Cardiac atrium fibroblast (primary cell): ENCODE results near the gene LAPTM4A. TPM values are rescaled to one million over a fixed set of nuclear protein-coding genes. Genes with fewer than 3 reads are reported as not detected.

Experiments used
- total RNA-seq: library from RNA; depleted of rRNA; stranded (reverse); fragments of >200 nt; gene quantifications from 2 replicates; pipeline ENCODE4 v1.2.3, GENCODE V29; 2015

Gene LAPTM4A
- 212 and 213 TPM in 2 replicates for total RNA-seq

DNA sequence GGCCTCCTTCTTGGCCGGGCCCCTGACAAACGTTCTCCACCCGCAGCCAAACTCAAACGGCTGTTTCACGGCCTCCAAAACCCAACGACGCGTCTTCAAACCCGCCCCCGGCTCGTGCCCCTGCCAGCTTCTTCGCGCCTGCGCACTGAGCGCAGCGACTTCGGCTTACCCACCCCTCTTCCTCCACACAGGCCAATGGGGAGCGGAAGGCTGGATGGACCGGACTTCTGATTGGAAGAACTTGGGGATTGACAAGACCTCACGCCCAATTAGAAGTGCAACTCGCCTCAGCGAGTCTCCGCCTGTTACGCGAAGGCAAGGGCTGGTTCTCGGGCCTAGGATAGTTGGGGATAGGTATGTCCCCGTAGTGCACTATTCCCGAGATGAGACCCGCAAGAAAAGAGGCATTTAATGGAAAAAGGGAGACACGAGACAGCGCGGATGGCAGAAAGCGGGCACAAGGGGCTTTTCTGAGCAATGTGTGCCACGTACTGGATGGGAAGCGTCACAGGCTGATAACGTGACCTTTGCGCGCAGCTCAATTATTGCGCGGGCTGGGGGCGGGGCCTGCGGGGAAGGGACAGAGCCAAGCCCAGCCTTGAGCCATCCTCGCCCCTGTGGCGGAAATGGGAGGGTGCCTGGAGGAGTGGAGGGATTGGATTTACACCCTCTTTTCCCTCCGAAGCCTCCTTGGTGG is at the start of gene LAPTM4A:
TSS of gene LAPTM4A (minus strand) at position 97 of the 697 bp plus-strand sequence. CDS start 108 bp downstream, outside the sequence.

DNA sequence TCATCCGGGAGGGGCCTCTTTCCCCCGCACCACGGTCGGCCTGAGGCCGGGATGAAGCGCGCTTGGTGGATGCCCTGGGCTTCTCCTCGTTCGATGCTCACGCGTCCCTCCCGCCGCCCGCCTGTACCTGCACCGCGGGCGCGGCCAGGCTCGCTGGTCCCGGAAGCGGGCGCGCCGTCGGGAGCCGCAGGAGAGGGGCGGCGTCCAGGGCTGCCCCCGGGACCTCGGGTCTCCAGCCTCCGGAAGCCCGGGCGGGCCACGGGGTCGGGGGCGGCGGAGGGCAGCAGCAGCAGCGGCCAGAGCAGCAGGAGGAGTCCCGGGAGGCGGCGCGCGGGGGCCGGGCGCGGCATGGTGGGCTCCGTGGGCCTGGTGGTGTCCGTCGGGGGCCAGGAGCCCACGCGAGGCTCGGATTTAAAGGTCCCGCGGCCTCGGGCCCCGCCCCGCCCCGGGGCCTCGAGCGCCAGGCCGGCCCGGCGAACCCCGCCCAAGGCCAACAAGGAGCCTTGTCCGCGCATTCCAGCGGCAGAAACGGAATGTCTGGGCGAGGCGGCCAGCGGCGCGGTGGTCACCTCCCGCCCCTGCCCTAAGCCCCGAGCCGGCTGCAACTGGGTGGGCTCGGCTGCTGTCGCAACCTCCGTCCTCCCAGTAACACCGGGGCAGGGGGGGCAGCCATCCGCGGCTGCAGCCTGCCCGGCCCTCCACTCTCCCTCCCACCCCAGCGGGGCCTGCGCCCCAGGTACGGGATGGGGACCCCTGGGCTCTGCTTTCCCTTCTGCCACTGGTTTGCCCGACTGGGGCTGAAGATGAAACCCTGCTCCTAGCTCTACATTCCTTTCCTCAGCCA is 38.9 kb downstream of the LAPTM4A start, which contains the start of gene MATN3:
TSS of gene MATN3 (minus strand) at position 387 of the 844 bp plus-strand sequence. CDS start at position 350, 37 bp downstream.

DNA sequence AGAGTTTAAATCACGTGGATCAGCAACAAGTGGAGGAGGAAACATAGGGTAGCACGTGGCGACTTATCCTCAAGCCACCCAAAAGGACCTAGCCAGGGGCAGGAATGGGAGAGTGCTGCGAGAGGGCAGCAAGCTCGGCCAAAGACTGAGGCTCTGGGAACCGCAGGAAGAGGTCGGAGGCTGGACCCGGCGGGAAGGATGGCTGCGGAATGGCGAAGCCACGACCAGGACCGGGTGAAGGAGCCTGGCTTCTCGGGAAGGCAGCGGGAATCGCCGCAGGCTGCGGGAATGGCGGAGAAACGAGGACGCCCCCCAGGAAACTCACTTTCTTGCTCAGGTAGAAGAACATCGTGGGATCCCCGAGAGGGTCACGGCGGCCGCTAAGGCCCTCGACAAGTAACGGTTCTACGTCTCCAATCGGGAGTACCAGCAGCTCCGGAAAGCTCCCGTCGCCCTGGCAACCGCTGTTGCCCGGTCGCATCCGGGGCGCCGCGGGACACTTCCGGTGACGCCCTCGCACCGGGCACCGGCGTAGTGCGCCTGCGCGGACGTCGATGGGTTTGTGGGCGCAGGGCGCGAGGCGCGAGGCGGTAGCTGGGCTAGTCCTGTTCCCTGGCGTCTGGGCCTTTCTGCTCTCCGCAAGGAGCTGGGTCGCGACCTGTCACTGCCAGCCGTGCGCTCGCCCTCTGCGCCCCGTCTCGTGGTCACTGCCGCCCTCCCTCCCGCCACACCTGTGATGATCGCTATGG is 61.6 kb downstream of the LAPTM4A start, which contains the start of gene WDR35:
TSS of gene WDR35 (minus strand) at position 439 of the 749 bp plus-strand sequence. CDS start at position 349, 90 bp downstream.

Other genes starting within 250 kb of the LAPTM4A start
- gene TTC32, start 149.6 kb downstream of the LAPTM4A start, total RNA-seq, result 1.3 and 12.6 TPM in 2 replicates
- gene WDR35, start 61.5 kb downstream of the LAPTM4A start, total RNA-seq, result 4.3 and 7.0 TPM in 2 replicates
- 0.49 and 3.2 TPM in 2 replicates for gene MATN3, start 39.0 kb downstream of the LAPTM4A start, total RNA-seq
- gene SDC1, start 173.5 kb upstream of the LAPTM4A start, total RNA-seq, result 0.36 and 0.65 TPM in 2 replicates